Activated CD8-positive, alpha-beta memory T cell treated with anti-CD3 and anti-CD28 coated beads, Interleukin-2, amount 50 U/mL, for 1 hour (primary cell): Measurements from ENCODE around the gene HRH1.
"Not testable (repeated sequence)": the region's sequence is repeated elsewhere in the genome, so short reads cannot be mapped to it uniquely, and the experiment has no call there.

Source experiments
- DNase-seq: peaks from one replicate; pipeline ENCODE4 v3.0.0-alpha.2; 2020; ENCODE audit errors: extremely low read depth

Gene HRH1

GRCh38 chr3:11143476-11143875 lies 10.8 kb upstream of the HRH1 start:
- no peak for DNase-seq

DNA sequence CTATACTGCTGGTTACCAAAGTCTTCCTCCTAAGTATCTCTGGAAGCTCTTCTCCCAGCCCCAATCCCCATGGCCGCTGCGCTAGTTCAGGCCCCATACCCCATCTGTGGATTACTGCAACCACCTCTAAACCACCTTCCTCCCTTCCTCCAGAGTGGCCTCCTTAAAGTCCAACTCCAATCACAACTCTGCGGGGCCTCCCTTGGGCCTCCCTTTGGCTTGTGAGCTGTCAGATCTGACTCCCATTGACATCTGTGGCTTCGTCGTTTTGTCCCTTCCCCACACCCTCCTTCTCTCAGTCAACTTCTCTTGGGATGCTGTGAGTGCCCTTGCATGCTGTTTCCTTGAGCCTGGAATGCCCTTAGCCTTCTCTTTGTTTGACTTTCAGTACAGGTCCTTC lies 9.3 kb upstream of the HRH1 start:
- no peak for DNase-seq

DNA sequence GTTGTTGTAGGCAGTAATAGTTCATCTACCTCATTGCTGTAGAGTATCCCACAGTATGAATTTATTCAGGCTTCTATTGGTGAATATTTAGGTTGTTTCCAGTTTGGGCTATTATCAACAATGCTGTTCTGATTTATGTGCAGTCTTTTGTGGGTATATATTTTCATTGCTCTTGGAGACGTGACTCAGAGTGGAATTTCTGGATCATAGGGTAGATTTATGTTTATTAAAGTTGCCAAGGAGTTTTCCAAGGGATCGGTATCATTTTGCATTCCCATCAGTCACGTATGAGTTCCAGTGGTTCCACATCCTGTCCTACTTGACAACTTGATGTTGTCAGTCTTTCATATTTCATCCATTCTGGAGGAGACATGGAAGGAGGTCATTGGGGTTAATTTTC lies 8.4 kb upstream of the HRH1 start:
- no peak for DNase-seq

- DNase-seq: no peak
Measured at GRCh38 chr3:11146773-11147660, 7.3 kb upstream of the HRH1 start.

GRCh38 chr3:11150256-11150655 lies 4.0 kb upstream of the HRH1 start:
- no peak for DNase-seq

- no peak for DNase-seq
Measured at GRCh38 chr3:11152301-11152700, 2.0 kb upstream of the HRH1 start.

DNA sequence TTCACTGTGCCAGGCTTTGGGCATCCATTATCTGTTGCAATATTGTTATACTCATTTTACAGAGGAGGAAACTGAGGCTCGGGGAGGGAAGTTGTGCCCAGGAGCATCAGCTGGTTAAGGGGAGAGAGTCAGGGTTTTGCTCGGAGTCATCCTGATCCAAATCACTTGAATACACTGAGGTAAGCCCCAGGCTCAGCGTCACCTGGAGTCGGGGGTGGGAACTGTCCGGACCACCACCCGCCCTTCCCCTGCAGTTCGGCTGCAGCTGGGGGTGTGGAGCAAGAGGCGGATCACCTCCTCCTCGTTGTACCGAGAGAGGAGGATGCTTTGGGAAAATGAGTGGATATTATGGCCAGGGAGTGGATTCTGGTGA lies 646 bp downstream of the HRH1 start:
- no peak for DNase-seq

- DNase-seq: no peak
Measured at GRCh38 chr3:11155341-11156025, 1.2 kb downstream of the HRH1 start.

GRCh38 chr3:11156026-11156410 lies 1.7 kb downstream of the HRH1 start:
- no peak for DNase-seq

GRCh38 chr3:11157421-11157820 lies 3.1 kb downstream of the HRH1 start:
- DNase-seq: no peak

DNA sequence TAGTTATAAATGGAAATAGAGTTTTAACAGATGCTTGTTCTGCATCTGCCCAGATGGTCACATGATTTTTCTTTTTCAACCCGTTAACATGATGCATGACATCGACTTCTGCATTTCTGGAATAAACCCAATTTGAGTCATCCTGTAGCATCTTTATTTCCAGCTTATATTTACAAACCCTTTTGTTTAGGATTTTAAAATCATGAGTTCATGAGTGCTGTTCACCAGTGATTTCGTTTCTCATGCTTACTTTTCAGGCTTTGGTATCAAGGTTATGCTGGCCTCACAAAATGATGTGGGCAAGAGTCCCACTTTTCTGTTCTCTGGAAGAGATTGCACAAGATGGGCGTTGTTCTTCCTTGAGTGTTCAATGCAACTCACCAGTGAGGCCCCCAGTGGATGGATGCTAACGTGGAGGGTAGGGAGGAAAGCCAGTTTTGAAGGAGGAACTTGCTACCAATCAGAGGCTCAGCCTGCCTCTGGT lies 5.2 kb downstream of the HRH1 start:
- no peak for DNase-seq

DNA sequence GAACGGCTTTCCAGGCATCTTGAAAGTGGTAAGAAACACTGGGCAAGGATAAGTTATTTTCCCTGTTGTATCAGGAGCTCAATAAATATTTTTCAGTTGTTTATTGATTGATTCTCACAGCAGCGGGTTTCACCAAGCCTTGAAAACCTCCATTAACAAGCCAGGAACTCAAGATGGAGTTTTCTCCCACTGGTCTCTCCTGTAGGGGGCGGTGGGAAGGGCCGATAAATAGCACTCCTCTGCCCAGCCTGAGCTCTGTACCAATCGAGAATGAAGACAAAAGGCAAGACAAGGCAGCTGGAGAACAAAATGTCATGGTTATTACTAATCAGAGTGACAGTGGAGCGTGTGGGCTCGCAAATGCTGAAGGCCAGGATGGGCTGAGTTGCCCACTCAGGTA lies 7.4 kb downstream of the HRH1 start:
- DNase-seq: no peak

DNA sequence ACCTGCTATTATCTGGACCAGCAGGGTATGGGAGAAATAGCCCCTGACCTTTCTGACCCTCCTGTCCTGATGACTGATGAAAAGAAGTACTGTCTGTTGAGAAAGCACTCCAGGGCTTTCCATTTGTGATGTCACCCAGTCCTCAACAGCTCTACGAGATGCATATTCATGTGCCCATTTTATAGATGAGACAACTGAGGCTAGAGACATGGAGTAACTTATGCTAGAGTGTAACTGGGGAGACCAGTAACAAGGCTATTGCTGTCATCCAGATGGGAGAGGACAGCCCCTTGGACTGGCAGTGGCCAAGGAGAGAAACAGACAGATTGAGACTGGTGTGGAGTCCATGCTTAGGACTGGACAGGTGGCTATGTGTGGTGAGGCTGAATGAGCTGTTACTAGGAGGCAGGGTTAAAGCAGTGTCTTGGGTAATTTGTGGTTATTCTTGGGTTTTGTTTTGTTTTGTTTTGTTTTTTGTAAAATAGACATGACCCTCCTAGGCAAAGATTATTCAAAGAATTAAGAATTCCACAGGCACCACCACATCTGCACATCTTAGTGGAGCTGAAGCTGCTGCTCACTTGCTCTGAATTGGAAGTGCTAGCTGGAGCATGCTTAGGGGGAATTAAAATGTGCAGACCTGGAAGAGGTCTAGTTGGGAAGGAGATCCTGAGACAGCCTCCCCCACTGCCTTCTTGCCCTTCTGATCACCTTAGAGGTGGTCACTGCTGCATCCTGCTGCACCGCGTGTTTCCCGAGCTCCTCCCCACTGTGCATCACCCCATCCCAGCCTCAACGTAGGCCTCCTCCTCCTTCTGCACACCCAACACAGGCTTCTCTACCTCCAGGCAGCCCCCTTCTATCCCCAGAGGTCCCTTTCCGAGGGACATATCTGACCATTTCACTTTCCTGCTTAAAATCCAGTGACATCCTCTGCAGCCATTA lies 8.4 kb downstream of the HRH1 start:
- no peak for DNase-seq

DNA sequence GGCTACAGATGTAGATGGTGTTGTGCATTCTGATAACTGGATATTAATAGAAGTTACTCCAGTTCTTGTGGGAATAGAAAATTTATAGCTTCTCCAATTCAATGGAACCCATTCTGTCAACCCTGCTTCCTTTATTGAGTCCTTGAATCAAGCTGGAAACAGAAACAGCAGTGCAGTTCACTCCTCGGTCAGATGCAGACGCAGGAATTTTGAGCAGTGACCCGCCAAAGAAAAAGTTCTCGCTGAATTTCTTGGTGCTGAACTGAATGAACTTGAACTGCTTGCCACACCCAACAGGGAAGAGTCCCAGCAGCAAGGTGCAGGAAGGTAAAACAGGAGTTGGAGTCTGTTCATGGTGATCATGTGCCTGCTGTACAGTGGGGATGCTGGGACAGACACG lies 10.3 kb downstream of the HRH1 start:
- DNase-seq: no peak

GRCh38 chr3:11165476-11165875 lies 11.2 kb downstream of the HRH1 start:
- no peak for DNase-seq

GRCh38 chr3:11166807-11167400 lies 12.6 kb downstream of the HRH1 start:
- not testable (repeated sequence) for DNase-seq

DNA sequence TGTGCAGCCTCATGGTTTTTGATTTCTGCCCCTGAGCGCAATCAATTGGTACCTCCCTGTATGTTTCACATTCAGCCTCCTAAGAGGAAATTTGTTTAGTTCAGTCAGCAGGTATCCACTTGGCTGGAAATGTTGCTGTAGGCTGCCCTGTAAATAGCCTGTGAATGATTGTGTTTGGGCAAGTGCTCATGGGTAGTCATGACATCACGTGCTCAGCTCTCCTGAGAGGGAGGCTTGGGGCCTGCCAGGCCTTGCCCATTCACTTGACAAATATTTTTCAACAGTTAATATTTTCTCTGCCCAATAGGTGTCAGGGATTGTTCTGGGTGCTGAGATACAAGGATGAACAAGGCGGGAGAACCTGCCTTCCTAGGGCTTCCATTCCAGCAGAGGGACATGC lies 13.3 kb downstream of the HRH1 start:
- DNase-seq: no peak

- DNase-seq: no peak
Measured at GRCh38 chr3:11168406-11168805, 14.1 kb downstream of the HRH1 start.

- DNase-seq: no peak
Measured at GRCh38 chr3:11168881-11169805, 14.8 kb downstream of the HRH1 start.

DNA sequence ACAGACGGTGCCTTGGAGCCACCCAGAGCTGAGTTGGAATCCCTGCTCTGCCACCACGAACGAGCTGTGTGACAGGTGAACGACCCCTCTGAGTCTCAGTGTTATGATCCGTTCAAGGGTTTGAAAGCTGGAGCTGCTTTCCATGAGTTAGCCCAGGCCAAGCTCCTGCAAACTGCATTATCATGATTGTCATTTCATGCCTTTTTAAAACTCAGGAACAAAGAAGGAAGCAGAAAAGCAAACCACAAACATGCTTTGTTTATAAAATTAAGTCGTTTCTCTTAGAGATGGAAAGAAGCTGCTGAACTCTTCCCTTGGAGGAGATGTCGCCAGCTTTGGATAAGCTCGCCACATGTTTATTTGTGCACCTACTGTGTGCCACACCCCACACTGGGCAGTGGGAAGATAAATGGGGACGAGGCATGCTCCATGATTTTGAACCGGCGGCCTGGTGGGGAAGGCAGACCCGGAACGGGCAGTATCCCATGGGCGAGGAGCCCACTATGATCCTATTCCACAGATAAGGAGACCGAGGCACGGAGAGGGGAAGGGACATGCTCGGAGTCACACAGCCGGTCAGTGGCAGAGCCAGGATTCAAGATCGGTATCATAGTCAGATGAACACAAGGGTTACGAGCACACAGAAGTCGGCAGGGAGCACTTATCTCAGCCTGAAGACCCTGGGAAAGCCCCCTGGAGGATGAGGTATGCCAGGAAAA lies 15.9 kb downstream of the HRH1 start:
- no peak for DNase-seq
